Endothelial cell of umbilical vein (primary cell): Measurements from ENCODE around the gene FOXD3. TPM values are rescaled to one million over a fixed set of nuclear protein-coding genes. Genes with fewer than 3 reads are reported as not detected.

Experiments used
- BruUV-seq: library from RNA; stranded (reverse); fragments of 400-500 nt; replicated peaks from 2 replicates; lab custom pipeline; 2021; lab: Mats Ljungman, UMichigan
- CTCF ChIA-PET: fragments of 300-600, 350-600 bp; sonication (Branson Sonifier 250); formaldehyde crosslinking; loops from one replicate; lab custom pipeline; 2021; ENCODE audit warnings: antibody characterized with exemption, inconsistent platforms; lab: Charles Lee
- POLR2A ChIA-PET: fragments of 300-600, 350-600 bp; sonication (Branson Sonifier 250); formaldehyde crosslinking; loops from one replicate; lab custom pipeline; 2021; ENCODE audit warnings: antibody characterized with exemption, inconsistent platforms; lab: Charles Lee
- DNase-seq: peaks from one replicate; pipeline ENCODE4 v3.0.0-alpha.2; 2011; ENCODE audit warnings: low read depth, low spot score
- FAIRE-seq: peaks from 2 replicates; lab custom pipeline; 2011; peaks lifted over from hg19 to GRCh38; lab: Jason Lieb, UNC
- H2AFZ ChIP-seq: 2 replicates; pipeline ENCODE4 v1.6.0; 2012; ENCODE audit warnings: low read depth, low read length, control low read depth, inconsistent platforms
- H3K27ac ChIP-seq: 2 replicates; pipeline ENCODE4 v1.5.1; 2011; ENCODE audit warnings: low read depth, mild to moderate bottlenecking, control low read depth, low read length, moderate library complexity; ENCODE audit not compliant: insufficient read depth
- H3K27me3 ChIP-seq, 2 experiments: 2 replicates each; pipeline versions ENCODE4 v1.6.0 to v1.6.1; 2011; ENCODE audit warnings: low read length in 2 of 2, mixed read lengths in 1 of 2; ENCODE audit not compliant: control insufficient read depth in 2 of 2, insufficient read depth in 2 of 2
- H3K36me3 ChIP-seq, 2 experiments: 2 replicates in 1 of 2; 3 replicates in 1 of 2; pipeline ENCODE4 v1.5.1; 2011; ENCODE audit warnings: low read length in 2 of 2, mild to moderate bottlenecking in 1 of 2, moderate library complexity in 1 of 2; ENCODE audit not compliant: control insufficient read depth in 2 of 2, insufficient read depth in 2 of 2; ENCODE audit errors: extremely low read depth in 1 of 2
- H3K4me1 ChIP-seq: 3 replicates; pipeline ENCODE4 v1.5.1; 2011; ENCODE audit warnings: mild to moderate bottlenecking, low read length; ENCODE audit not compliant: control insufficient read depth, insufficient read depth; ENCODE audit errors: extremely low read depth
- H3K4me2 ChIP-seq: 2 replicates; pipeline ENCODE4 v1.6.1; 2011; ENCODE audit warnings: low read length, control low read depth, mixed read lengths; ENCODE audit not compliant: insufficient read depth
- H3K4me3 ChIP-seq, 3 experiments: fragments of 200-600 bp in 1 of 3; sonication (generic), shearing (Covaris generic) in 1 of 3; replicated peaks in 1 of 3; 2 replicates each; pipeline ENCODE4 v1.5.1; 2011 to 2016; ENCODE audit warnings: control low read depth in 3 of 3, low read length in 3 of 3, mild to moderate bottlenecking in 2 of 3, inconsistent platforms in 1 of 3, low read depth in 1 of 3, moderate library complexity in 1 of 3; ENCODE audit not compliant: insufficient read depth in 1 of 3
- H3K79me2 ChIP-seq: 2 replicates; pipeline ENCODE4 v1.6.0; 2012; ENCODE audit warnings: low read length, inconsistent platforms; ENCODE audit not compliant: control insufficient read depth, insufficient read depth
- H3K9ac ChIP-seq: replicated peaks from 2 replicates; pipeline ENCODE3; 2011; ENCODE audit warnings: low read length, control low read depth; ENCODE audit not compliant: insufficient read depth; ENCODE audit errors: extremely low read depth
- H3K9me1 ChIP-seq: replicated peaks from 3 replicates; pipeline ENCODE4 v1.6.0; 2011; ENCODE audit warnings: mild to moderate bottlenecking, low read length; ENCODE audit not compliant: control insufficient read depth, insufficient read depth; ENCODE audit errors: extremely low read depth
- H3K9me3 ChIP-seq: replicated peaks from 2 replicates; pipeline ENCODE4 v1.5.1; 2012; ENCODE audit warnings: low read length, inconsistent platforms; ENCODE audit not compliant: control insufficient read depth, insufficient read depth
- H4K20me1 ChIP-seq: replicated peaks from 2 replicates; pipeline ENCODE3; 2011; ENCODE audit warnings: mild to moderate bottlenecking, low read length; ENCODE audit not compliant: control insufficient read depth, insufficient read depth; ENCODE audit errors: extremely low read depth
- EZH2 ChIP-seq: IDR thresholded peaks from 2 replicates; pipeline ENCODE4 v1.6.1; 2012; ENCODE audit warnings: borderline replicate concordance, low read depth, mild to moderate bottlenecking, moderate library complexity, low read length, inconsistent platforms; ENCODE audit not compliant: severe bottlenecking
- FOS ChIP-seq: IDR thresholded peaks from 2 replicates; pipeline ENCODE4 v1.6.1; 2011; ENCODE audit warnings: mild to moderate bottlenecking, low read length, moderate library complexity, borderline replicate concordance; ENCODE audit not compliant: insufficient read depth
- GATA2 ChIP-seq: IDR thresholded peaks from 2 replicates; pipeline ENCODE4 v1.7.0; 2011; ENCODE audit warnings: low read depth, mild to moderate bottlenecking, moderate library complexity, mixed read lengths, low read length; ENCODE audit not compliant: insufficient read length, insufficient read depth
- JUN ChIP-seq: IDR thresholded peaks from 2 replicates; pipeline ENCODE4 v1.6.1; 2011; ENCODE audit warnings: borderline replicate concordance, low read depth; ENCODE audit not compliant: insufficient read length, insufficient read depth
- MYC ChIP-seq: IDR thresholded peaks from one replicate; pipeline ENCODE4 v1.6.1; 2011; ENCODE audit warnings: mild to moderate bottlenecking, low read depth, low read length
- POLR2A ChIP-seq: IDR thresholded peaks from 2 replicates; pipeline ENCODE4 v1.6.1; 2012; ENCODE audit warnings: low read depth, mild to moderate bottlenecking, control low read depth, low read length
- POLR2AphosphoS5 ChIP-seq: IDR thresholded peaks from 2 replicates; pipeline ENCODE4 v1.6.1; 2012; ENCODE audit warnings: low read depth, mild to moderate bottlenecking, control low read depth, low read length, moderate library complexity; ENCODE audit not compliant: insufficient read depth
- dilution Hi-C: fragments of 300-500 bp; cut with MboI; formaldehyde crosslinking; loops from one replicate; pipeline ENCODE4 v1.15.0; 2019; ENCODE audit warnings: low sequenced_read_pairs; ENCODE audit not compliant: extremely low pct_ligation_motif_present
- intact Hi-C: fragments of 100-400 bp; cut with micrococcal nuclease; formaldehyde crosslinking; loops from one replicate; pipeline ENCODE4 v1.10.0; 2022
- polyA plus RNA-seq, 4 experiments: library from polyadenylated mRNA; depleted of rRNA in 3 of 4; stranded (reverse) in 3 of 4; unstranded in 1 of 4; fragments of >200 nt; gene quantifications; 2 replicates each; pipeline versions ENCODE4 v1.2.1 to v1.2.3, GENCODE V29; 2011 to 2012; ENCODE audit warnings: missing spikeins in 1 of 4
- total RNA-seq: library from RNA; stranded (reverse); gene quantifications from 2 replicates; pipeline ENCODE4 v1.2.3, GENCODE V29; 2021
- TF ChIP-seq, protein P1 (sequence below): IDR thresholded peaks from 2 replicates; pipeline ENCODE4 v1.6.1; 2011; ENCODE audit not compliant: insufficient read depth, insufficient read length
- TF ChIP-seq, protein P2 (sequence below), 2 donors: IDR thresholded peaks; 1 replicate in 1 of 2; 2 replicates in 1 of 2; pipeline ENCODE4 v1.5.1; 2011; ENCODE audit warnings: low read length in 2 of 2, mild to moderate bottlenecking in 2 of 2, moderate library complexity in 2 of 2, control low read depth in 1 of 2, inconsistent platforms in 1 of 2, low read depth in 1 of 2; ENCODE audit not compliant: insufficient read depth in 1 of 2; ENCODE audit errors: extremely low read depth in 1 of 2

Gene FOXD3
- total and polyA plus RNA-seq, 2 donors (not counting 3 experiments of a cell fraction or from before 2014, with no cell fraction given) = not detected

DNA sequence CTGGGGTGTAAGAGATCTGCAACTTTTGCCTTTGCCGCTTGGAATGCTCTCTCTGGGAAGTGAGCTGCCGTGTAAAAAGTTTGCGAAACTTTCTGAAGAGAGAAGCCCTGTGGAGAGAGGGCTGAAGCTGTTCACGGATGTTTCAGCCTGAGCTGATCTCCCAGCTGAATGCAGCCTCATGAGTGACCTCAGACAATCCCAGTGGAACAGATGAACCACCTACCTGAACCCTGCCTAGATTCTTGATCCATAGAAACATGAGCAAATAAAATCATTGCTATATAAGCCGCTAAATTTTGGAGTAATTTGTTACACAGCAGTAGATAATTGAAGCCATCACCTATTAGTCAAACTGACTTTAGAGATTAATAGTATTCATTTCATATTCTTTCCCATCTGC lies 40.6 kb downstream of the FOXD3 start:
- no peak overlapping the region for H3K27ac ChIP-seq
- dilution Hi-C loops (no loop called here), intact Hi-C loops (no loop called here)
- no peak overlapping the region for H2AFZ ChIP-seq
- H3K4me1 ChIP-seq = peaks cover 10% of the 10 kb centered on the region
- no TSS peak for BruUV-seq
- CTCF ChIA-PET = no interaction called here
- no peaks in the 10 kb centered on the region for H4K20me1 ChIP-seq
- no peak overlapping the region for H3K4me3 ChIP-seq
- H3K9me3 ChIP-seq = no peaks in the 10 kb centered on the region
- peaks cover 2 to 3% of the 10 kb centered on the region in 2 experiments for H3K27me3 ChIP-seq
- no peaks in the 10 kb centered on the region for H3K36me3 ChIP-seq
- H3K9me1 ChIP-seq = peaks cover 3% of the 10 kb centered on the region
- FAIRE-seq (no peak), DNase-seq (no peak)
- no peak overlapping the region for H3K4me2 ChIP-seq
- TF ChIP-seq EZH2 = no peak
- TF ChIP-seq JUN = no peak
- TF ChIP-seq, protein P1, sequence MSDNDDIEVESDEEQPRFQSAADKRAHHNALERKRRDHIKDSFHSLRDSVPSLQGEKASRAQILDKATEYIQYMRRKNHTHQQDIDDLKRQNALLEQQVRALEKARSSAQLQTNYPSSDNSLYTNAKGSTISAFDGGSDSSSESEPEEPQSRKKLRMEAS = no peak
- no peak for TF ChIP-seq MYC
- no peak for TF ChIP-seq FOS
- TF ChIP-seq, protein P2, sequence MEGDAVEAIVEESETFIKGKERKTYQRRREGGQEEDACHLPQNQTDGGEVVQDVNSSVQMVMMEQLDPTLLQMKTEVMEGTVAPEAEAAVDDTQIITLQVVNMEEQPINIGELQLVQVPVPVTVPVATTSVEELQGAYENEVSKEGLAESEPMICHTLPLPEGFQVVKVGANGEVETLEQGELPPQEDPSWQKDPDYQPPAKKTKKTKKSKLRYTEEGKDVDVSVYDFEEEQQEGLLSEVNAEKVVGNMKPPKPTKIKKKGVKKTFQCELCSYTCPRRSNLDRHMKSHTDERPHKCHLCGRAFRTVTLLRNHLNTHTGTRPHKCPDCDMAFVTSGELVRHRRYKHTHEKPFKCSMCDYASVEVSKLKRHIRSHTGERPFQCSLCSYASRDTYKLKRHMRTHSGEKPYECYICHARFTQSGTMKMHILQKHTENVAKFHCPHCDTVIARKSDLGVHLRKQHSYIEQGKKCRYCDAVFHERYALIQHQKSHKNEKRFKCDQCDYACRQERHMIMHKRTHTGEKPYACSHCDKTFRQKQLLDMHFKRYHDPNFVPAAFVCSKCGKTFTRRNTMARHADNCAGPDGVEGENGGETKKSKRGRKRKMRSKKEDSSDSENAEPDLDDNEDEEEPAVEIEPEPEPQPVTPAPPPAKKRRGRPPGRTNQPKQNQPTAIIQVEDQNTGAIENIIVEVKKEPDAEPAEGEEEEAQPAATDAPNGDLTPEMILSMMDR (IDR thresholded peaks at IDR 0.05; ENCODE audit: extremely low read depth in 1 of 2, insufficient read depth in 1 of 2, low read depth in 1 of 2, low read length in 2 of 2) = no peak
- TF ChIP-seq GATA2 = no peak
- no peak for TF ChIP-seq POLR2AphosphoS5
- TF ChIP-seq POLR2A = no peak
- H3K79me2 ChIP-seq = no peaks in the 10 kb centered on the region
- H3K9ac ChIP-seq = no peak overlapping the region
- POLR2A ChIA-PET = no interaction called here
